GDM1 (cell line): Measurements from ENCODE around the gene RFTN1.

ENCODE experiments used
- DNase-seq: peaks from one replicate; lab custom pipeline; 2025; lab: John Stamatoyannopoulos, UW

The RFTN1 gene

GRCh38 chr3:16529264-16529663 is 15.8 kb upstream of the RFTN1 start:
- no peak for DNase-seq

GRCh38 chr3:16528581-16528993 is 15.1 kb upstream of the RFTN1 start:
- DNase-seq = no peak

DNA sequence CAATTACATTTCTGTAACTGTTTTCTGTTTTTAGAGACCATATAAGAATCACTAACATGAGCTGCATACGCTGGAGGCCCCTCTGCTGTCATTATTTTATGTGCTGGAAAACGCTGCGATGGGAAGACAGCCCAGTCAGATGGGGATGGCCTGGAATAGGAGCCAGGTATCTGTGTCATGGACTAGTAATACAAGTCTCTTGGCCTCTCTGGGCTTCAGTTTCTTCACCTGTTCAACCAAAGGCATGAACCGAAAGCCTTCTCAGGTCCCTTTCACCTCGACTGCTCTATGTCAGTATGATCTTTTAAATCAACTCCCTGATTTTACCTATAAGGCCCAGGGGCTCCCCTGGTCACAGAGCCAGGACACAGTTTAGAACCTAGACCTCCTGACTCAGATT is 14.6 kb upstream of the RFTN1 start:
- DNase-seq = no peak

DNA sequence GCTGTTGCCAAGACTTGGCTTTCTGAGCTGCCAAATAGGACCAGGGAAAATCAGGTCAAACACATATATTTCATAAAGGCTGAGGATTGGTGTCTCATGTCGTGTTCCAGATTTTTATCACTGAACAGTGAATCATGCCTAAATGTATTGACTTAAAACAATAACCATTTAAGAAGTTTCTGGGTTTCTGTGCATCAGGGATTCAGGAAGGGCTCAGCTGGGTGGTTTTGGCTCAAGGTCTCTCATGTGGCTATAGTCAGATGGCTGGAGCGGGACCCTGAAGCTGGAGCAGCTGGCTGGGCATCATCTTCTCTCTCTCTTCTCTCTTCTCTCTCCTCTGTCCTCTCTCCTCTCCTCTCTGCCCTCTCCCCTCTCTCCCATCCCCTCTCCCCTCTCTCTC is 10.7 kb upstream of the RFTN1 start:
- DNase-seq = no peak

GRCh38 chr3:16523778-16524177 is 10.3 kb upstream of the RFTN1 start:
- no peak for DNase-seq

GRCh38 chr3:16522834-16523233 is 9.3 kb upstream of the RFTN1 start:
- no peak for DNase-seq

- DNase-seq = no peak
Measured at GRCh38 chr3:16520970-16521881, 7.7 kb upstream of the RFTN1 start.

DNA sequence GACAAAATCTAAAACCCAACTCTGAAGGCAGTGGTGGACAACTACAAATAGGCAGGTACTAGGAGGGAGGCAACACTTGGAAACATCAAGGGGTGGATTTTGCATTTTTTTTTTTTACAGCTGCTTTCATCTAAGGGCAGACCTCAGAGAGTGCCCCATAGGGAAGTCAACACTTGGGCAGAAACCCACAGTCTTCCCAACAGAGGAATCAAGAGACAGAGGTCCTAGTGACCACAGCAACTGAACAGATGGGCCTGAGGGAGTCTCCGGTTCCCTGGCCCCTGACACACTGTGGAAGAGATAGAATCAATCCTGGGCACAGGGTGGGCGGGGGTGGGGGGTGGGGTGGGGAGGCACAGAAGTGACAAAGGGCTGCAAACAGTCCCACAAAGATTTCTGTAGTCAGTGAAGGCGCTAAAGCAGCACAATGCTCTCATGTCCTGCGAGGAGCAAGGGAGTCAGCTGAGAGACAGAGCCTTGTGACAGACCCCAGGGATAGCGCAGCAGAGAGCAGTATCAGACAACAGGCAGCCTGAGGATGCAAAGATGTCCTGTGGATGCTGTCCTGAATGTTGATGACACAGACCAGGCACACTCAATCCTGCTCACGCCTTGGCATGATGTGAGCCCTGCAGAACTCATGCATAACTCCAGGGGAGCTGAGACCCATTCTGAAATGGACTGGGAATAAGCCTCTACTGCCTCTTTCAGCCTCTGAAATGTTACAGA is 6.9 kb upstream of the RFTN1 start:
- DNase-seq = no peak

DNA sequence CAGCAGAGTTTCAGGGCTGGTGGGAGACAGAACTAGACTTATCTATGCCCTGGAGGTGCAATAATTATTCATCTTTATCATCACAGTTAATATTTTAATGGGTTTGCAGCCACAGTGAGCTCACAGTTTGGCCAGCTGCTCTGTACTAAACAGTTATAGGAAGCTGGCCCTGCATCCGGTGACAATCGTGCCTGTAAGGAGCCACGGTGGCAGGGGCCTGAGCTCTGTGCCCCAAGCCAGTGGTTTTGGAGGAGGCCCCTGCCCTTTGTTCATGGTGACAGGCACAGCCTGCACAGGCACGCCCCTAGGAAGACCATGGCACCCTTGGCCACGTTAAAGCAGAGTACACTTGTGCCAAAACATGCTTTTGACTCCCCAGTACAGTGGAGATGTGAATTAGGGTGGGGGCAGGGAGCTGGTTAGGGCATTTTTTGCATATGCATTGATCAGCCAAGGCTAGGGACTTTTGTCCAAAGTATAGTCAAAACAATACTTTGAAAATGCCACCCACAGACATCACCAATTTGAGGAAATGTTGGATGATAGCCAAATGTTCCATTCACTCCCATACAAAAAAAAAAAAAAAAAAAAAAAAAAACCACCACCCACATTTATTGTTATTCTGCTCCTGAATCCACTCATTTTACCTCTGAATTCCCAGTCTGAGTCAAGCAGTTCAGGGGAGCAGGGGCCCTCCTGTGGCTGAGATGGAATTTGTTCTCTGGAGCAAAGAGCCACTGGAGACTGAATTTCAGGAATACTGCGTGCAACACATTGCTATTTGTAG is 3.4 kb upstream of the RFTN1 start:
- no peak for DNase-seq

GRCh38 chr3:16515885-16516420 is 2.5 kb upstream of the RFTN1 start:
- no peak for DNase-seq

- no peak for DNase-seq
Measured at GRCh38 chr3:16514755-16515353, 1.4 kb upstream of the RFTN1 start.

DNA sequence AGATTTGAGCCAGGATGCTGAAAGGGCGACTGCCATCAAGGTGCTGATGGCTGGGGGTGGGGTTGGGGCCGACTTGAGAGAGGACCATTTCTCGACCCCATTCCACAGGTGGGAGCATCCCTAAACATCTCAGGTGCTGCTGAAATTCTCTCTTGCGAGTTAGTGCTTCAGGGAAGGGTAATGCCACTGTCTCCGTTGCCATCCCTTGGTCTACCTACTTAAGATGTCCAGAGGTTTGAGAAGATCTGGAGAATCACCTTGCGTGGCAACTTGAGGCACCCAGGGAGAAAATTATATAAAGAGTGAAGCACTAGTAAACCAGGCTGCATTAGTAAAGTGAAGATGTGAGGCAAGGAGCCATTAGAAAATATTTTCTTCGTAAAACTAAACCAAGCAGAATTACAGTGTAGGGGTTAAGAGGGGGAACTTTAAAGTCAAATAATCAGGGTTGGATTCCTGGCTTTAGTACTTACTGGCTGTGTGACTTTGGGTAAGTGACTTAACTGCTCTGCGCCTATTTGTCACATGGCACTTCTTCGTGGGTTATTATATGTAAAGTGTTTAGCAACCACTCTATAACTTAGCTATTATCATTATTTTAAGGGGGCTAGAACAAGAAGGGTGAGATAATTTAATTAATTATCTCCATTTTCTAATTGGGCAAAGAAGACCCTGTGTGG is 662 bp upstream of the RFTN1 start:
- no peak for DNase-seq

GRCh38 chr3:16512435-16513140 is 911 bp downstream of the RFTN1 start:
- DNase-seq = peak; percentile 24

- DNase-seq = peak; percentile 76
Measured at GRCh38 chr3:16511681-16512434, 1.6 kb downstream of the RFTN1 start.

GRCh38 chr3:16510620-16511319 is 2.7 kb downstream of the RFTN1 start:
- no peak for DNase-seq

DNA sequence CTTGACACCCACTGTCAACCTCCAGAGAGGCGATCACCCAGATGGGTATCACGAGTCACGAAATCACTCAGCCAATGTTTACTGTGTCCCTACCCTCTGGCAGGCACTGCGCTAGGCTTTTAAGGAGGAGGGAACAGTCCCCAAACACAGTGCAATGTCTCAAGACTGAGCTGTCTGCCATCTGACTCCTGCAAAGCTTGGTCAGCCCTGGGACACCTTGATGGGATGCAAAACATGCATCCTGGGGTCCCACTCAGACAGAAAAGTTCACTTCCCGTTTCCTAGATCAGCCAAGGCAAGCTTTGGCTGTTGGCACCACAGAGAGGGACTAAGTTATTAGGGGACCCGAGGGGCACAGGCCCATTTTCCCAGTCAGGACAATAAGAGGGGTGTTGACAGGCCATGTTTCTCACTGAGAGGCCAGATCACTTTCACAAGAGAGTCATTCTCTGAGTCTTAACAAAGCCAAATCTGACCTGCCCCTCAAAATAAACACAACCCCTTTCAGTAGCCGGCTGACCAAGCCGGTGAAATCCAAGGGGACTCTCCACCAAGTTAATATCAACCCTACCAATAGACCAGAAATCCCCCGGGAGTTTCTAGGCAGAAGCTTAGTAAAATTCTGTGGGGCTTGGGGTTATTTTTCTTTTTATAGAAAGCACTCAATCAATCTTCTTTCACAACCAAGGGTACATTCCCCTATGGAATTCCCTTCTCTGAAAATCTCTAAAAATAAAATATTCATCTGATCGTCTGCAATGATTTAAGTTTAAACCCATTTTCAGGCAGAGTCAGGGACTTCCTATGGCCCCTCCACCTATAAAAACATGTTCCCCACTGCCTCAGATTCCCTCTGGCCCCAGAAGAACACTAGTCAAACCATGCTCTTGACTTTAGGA is 3.5 kb downstream of the RFTN1 start:
- DNase-seq = no peak

DNA sequence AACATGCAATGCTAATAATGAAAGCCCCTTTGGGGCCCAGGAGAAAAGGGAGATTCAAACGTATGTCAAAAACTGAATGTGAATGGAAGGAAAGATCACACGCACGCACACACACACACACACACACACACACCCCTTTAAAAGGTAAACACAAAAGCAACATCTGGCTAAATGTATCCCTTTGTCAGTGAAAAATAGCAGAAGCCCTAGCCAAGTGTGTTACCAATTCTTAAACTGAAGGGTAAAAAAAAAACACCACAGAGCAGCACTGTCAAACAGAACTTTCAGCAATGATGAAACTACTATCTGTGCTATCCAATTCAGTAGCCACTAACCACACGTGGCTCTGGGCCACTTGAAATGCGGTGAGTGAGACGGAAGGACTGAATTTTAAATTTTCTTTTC is 4.9 kb downstream of the RFTN1 start:
- no peak for DNase-seq

DNA sequence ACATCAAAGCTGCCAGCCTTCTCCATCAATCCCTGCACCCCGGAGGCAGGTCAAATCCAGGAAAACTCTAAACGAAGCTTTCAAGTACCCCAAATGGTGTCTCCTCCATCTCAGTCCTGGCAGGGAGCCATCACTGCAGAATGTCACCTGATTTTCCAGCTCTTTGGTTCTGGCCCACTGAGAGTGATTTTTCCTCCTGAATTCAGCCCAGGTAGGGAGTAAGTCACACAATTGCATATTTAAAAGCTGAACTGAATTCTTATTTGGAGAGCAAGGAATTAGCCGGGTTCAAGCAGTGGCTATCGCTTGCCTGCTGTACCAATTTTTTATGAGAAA is 5.3 kb downstream of the RFTN1 start:
- DNase-seq = no peak
